IPS DF 6.9 (cell line): ENCODE results near the gene SYNGAP1.

ENCODE experiments used
- DNase-seq: peaks from one replicate; pipeline ENCODE4 v3.0.0-alpha.2; 2013; ENCODE audit warnings: low read depth, low spot score
- H3K27ac ChIP-seq: one replicate; pipeline ENCODE4 v1.5.1; 2013; ENCODE audit warnings: low read length, control low read depth
- H3K27me3 ChIP-seq: 2 replicates; pipeline ENCODE4 v1.6.1; 2013; ENCODE audit warnings: mild to moderate bottlenecking, low read length; ENCODE audit not compliant: control insufficient read depth, insufficient read depth
- H3K36me3 ChIP-seq: 2 replicates; pipeline ENCODE4 v1.6.1; 2013; ENCODE audit warnings: low read length; ENCODE audit not compliant: control insufficient read depth, insufficient read depth
- H3K4me1 ChIP-seq: 2 replicates; pipeline ENCODE4 v1.6.1; 2013; ENCODE audit warnings: low read length; ENCODE audit not compliant: control insufficient read depth, insufficient read depth
- H3K4me3 ChIP-seq: 2 replicates; pipeline ENCODE4 v1.5.1; 2013; ENCODE audit warnings: mild to moderate bottlenecking, low read length
- H3K9me3 ChIP-seq: 2 replicates; pipeline ENCODE4 v1.6.1; 2013; ENCODE audit warnings: low read length, inconsistent platforms; ENCODE audit not compliant: control insufficient read depth, insufficient read depth
- WGBS: extraction: QIAGEN DNeasy Blood & Tissue Kit; methylation state at CpG from one replicate; pipeline ENCODE4 v1.1.7; 2013; ENCODE audit warnings: mixed read lengths, missing lambda C conversion rate; ENCODE audit not compliant: insufficient read length, insufficient coverage; 5-methylcytosine and 5-hydroxymethylcytosine counted together

SYNGAP1 gene

DNA sequence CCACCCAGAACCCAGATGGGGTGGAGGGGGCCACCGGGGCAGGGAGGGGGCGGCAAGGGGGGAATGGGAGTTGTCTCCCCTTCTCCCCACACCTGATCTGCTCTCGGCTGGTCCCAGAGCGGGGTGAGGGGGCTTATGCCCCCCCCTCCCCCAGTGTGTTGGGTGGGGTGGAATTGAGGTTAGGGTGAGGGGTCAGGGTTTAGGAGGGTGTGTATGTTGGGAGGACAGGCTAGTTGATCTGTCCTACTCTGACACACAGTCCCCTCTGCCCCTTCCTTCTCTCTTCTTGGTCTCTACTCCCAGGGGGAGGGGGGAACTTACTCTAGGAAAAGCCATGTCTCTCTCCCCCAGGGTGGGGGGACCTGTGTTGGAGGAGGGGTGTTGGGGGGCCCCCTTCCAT, 32.6 kb downstream of the SYNGAP1 start:
- no peaks in the 10 kb centered on the region for H3K9me3 ChIP-seq
- peaks cover 26% of the 10 kb centered on the region for H3K36me3 ChIP-seq
- WGBS = no CpG with 5 or more reads among the region's 4 CpGs
- no peak for DNase-seq
- H3K27me3 ChIP-seq = no peaks in the 10 kb centered on the region
- no peaks in the 10 kb centered on the region for H3K4me1 ChIP-seq
- no peak overlapping the region for H3K27ac ChIP-seq
- H3K4me3 ChIP-seq = no peak overlapping the region

DNA sequence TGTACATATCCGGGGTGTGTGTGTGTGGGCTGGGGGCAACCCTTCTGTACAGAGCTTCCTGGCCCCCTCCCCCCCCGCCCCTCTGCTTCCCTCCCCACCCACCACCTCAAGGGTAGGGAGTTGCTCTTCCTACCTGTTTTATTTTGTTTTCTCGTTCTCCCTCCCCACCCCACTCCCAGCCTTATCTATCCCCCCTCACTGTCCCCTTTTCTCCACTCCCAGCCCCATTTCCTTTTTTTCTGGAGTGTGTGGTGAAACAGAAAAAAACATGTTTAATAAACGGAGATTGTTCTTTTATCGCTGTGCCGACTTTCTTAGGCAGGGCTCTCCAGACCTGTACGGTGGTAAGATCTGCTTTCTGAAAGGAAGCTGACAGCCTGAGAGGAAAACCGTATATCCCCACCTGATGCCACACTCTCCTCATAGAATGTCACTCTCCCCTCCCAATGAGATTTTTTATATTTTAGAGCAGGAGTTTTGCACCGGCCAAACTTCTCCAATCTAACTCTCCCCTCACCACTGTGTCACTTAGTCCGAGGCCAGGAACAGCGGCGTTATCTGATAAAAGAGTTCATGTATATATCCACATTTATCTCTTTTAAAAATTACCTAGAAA, 33.6 kb downstream of the SYNGAP1 start:
- Histone ChIP-seq H3K4me3 (peak overlapping the region; percentile 85; the same call in 1 of the 2 replicates), H3K27ac (no peak overlapping the region), H3K4me1 (no peaks in the 10 kb centered on the region), H3K36me3 (peaks cover 16% of the 10 kb centered on the region), H3K27me3 (no peaks in the 10 kb centered on the region), H3K9me3 (no peaks in the 10 kb centered on the region)
- no peak for DNase-seq
- no CpG with 5 or more reads among the region's 12 CpGs for WGBS

DNA sequence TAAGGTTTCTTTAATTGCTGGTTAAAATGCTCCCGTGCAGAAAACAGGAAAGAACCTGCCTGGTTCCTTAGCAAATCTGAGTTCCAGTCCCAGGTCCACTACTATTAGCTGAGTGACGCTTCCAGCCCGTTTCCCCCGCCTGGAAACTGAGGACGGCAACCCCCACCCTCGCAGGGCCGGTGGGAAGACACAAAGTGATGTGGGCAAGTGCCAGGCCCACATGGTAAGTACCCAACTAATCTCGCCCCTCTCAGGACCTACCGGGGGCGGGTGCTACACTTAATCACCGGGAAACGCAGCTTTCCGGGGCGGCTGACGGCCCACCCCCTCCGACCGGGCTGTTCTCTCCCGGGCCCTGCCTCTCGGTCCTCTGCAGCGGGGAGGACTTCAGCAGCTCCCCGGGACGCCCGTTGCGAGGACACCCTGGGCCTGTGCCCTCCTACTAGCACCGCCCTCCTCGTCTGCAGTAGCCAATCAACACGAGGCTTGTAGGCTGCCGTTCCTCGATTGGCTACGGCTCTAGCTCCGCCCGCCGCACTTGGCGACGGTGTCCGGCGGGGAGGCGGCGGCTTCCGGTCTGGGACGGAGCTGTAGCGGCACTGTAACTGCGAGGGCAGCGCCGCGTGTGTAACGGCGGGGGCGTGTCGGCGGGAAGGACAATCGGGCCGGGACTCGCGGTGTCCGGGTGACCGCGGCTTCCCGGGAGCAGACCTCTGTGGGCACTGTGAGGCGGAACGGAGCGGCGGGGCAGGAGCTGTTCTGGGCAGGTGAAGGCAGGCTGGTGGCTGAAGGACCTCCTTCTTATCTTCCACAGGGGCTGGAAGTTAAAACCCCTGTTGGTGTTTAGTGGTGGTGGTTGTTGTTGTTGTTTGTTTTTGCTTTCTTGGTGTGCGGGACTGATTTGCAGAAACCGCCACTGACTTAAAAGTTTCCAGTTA, 34.4 kb downstream of the SYNGAP1 start, which contains the start of gene ZBTB9:
Gene ZBTB9, plus strand, starts transcription at position 568 of the 938 bp plus-strand sequence. CDS start 525 bp downstream, outside the sequence.
- WGBS = no CpG with 5 or more reads among the region's 65 CpGs
- H3K36me3 ChIP-seq = peaks cover 12% of the 10 kb centered on the region
- H3K27me3 ChIP-seq = no peaks in the 10 kb centered on the region

DNA sequence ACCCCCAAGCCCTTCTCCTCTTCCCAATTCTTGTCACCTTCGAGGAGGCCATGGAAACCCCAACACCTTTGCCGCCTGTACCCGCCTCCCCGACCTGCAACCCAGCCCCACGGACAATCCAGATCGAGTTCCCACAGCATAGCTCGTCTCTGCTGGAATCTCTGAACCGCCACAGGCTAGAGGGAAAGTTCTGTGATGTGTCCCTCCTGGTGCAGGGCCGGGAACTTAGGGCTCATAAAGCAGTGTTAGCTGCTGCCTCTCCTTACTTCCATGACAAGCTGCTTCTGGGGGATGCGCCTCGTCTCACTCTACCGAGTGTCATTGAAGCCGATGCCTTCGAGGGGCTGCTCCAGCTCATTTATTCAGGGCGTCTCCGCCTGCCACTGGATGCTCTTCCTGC, 35.2 kb downstream of the SYNGAP1 start:
- Histone ChIP-seq H3K36me3 (peaks cover 8% of the 10 kb centered on the region), H3K4me3 (peak overlapping the region; percentile 85), H3K4me1 (no peaks in the 10 kb centered on the region), H3K27me3 (no peaks in the 10 kb centered on the region), H3K27ac (no peak overlapping the region), H3K9me3 (no peaks in the 10 kb centered on the region)
- no CpG with 5 or more reads among the region's 16 CpGs for WGBS
- DNase-seq = no peak

More for the DNA sequence above, 34.4 kb downstream of the SYNGAP1 start, which contains the start of gene ZBTB9:
- peak; percentile 83 for DNase-seq
- Histone ChIP-seq H3K4me1 (no peaks in the 10 kb centered on the region), H3K27ac (no peak within 1 kb of the TSS), H3K9me3 (no peaks in the 10 kb centered on the region), H3K4me3 (peak within 1 kb of the TSS; percentile 85)

DNA sequence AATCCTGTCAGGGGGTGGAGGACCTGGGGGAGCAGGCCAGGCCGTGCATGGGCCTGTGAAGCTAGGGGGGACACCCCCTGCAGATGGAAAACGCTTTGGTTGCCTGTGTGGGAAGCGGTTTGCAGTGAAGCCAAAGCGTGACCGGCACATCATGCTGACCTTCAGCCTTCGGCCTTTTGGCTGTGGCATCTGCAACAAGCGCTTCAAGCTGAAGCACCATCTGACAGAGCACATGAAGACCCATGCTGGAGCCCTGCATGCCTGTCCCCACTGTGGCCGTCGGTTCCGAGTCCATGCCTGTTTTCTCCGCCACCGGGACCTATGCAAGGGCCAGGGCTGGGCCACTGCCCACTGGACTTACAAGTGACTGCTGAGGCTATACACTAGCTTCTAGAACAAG, 36.3 kb downstream of the SYNGAP1 start:
- H3K9me3 ChIP-seq = no peaks in the 10 kb centered on the region
- WGBS = no CpG with 5 or more reads among the region's 12 CpGs
- no peak for DNase-seq
- H3K36me3 ChIP-seq = peaks cover 8% of the 10 kb centered on the region
- H3K4me3 ChIP-seq = no peak overlapping the region
- no peak overlapping the region for H3K27ac ChIP-seq
- no peaks in the 10 kb centered on the region for H3K27me3 ChIP-seq
- no peaks in the 10 kb centered on the region for H3K4me1 ChIP-seq

DNA sequence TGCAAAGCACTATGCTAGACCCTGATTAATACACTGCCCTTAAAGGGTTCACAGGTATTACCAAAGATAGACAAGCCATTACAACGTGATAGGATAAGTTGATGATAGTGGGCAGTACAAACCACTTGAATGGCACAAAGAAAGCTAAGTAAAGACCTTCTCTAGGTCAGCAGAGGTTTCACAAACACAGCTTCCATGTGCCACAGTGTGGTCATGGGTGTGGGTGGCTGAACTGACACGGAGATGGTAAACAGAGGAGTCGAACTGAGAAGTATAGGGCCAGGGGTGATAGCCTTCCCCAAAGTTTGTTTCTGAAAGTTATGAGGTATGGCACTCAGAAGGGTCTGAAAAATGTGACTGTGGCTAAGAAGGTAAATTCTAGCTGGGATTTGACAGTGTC, 38.8 kb downstream of the SYNGAP1 start:
- no peak for DNase-seq

DNA sequence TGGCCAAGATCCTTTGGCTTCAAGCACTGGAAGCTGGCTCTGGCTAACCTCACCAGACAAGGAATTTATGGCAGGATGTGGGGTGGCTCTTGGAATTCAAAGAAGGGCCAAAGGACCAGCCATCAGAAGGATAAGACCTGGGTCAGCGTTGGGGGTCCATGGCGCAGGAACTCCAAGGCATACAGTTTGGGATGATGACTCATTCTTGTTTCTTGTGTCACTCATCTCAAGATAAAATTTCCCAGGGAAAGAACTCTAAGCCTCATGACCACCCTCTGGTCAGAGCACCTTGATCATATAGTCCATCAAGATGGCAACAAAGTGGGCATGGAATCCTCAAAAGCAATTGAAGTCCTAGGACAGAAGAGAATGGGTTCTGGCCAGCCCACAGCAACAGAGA, 39.4 kb downstream of the SYNGAP1 start:
- peaks cover 3% of the 10 kb centered on the region for H3K36me3 ChIP-seq
- no peaks in the 10 kb centered on the region for H3K27me3 ChIP-seq
- H3K27ac ChIP-seq = no peak overlapping the region
- no peak for DNase-seq
- no peak overlapping the region for H3K4me3 ChIP-seq
- no CpG with 5 or more reads among the region's 2 CpGs for WGBS
- H3K4me1 ChIP-seq = no peaks in the 10 kb centered on the region
- H3K9me3 ChIP-seq = no peaks in the 10 kb centered on the region

More for the DNA sequence above, 38.8 kb downstream of the SYNGAP1 start:
- H3K27ac ChIP-seq = no peak overlapping the region
- WGBS = no CpG with 5 or more reads among the region's 3 CpGs
- no peaks in the 10 kb centered on the region for H3K27me3 ChIP-seq
- H3K4me1 ChIP-seq = no peaks in the 10 kb centered on the region
- peaks cover 3% of the 10 kb centered on the region for H3K36me3 ChIP-seq
- H3K9me3 ChIP-seq = no peaks in the 10 kb centered on the region
- no peak overlapping the region for H3K4me3 ChIP-seq

DNA sequence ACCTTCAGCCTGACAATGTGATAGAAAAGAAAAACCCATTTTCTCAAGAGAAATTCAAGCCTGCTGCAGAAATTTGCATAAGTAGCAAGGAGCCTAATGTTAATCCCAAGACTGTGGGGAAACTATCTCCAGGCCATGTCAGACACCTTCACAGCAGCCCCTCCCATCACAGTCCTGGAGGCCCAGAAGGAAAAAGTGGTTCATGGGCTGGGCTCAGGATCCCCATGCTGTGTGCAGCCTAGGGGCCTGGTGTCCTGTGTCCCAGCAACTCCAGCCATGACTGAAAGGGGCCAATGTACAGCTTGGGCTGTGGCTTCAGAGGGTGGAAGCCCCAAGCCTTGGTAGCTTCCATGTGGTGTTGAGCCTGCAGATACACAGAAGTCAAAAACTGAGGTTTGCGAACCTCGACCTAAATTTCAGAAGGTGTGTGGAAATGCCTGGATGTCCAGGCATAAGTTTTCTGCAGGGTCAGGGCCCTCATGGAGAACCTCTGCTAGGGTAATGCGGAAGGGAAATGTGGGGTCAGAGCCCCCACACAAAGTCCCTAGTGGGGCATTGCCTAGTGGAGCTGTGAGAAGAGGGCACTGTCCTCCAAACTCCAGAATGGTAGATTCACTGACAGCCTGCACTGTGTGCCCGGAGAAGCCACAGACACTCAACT, 46.3 kb downstream of the SYNGAP1 start:
- H3K36me3 ChIP-seq = no peaks in the 10 kb centered on the region
- H3K4me1 ChIP-seq = no peaks in the 10 kb centered on the region
- WGBS = no CpG with 5 or more reads among the region's 4 CpGs
- H3K4me3 ChIP-seq = no peak overlapping the region
- no peak overlapping the region for H3K27ac ChIP-seq
- no peak for DNase-seq
- H3K9me3 ChIP-seq = no peaks in the 10 kb centered on the region
- H3K27me3 ChIP-seq = no peaks in the 10 kb centered on the region

DNA sequence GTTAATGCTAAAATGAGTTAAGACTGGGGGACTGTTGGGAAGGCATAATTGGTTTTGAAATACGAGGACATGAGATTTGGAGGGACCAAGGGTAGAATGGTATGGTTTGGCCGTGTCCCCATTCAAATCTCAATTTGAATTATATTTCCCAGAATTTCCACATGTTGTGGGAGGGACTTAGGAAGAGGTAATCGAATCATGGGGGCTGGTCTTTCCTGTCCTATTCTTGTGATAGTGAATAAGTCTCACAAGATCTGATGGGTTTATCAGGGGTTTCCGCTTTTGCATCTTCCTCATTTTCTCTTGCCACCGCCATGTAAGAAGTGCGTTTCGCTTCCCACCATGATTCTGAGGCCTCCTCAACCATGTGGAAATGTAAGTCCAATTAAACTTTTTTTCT, 47.2 kb downstream of the SYNGAP1 start:
- H3K9me3 ChIP-seq = no peaks in the 10 kb centered on the region
- no peaks in the 10 kb centered on the region for H3K4me1 ChIP-seq
- H3K36me3 ChIP-seq = no peaks in the 10 kb centered on the region
- no peak overlapping the region for H3K4me3 ChIP-seq
- no peak for DNase-seq
- WGBS = no CpG with 5 or more reads among the region's 7 CpGs
- H3K27ac ChIP-seq = no peak overlapping the region
- H3K27me3 ChIP-seq = no peaks in the 10 kb centered on the region

DNA sequence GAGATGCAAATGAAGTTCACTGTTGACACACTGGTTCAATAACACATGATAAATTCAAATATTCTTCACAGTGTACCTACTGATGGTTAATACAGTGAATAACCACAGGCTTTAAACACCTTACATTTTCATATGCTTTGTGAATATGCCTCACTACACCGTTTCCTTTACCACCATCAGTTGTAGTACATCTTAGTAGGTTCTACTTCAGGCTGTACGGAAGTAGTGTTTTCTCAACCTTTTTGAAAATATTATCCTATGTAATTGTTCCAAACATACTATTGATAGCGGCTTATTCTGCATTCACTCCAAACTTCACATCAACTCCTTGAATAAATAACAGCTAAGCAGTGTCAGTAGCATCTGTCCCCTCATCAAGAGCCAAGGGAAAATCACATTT, 49.8 kb downstream of the SYNGAP1 start:
- no peak overlapping the region for H3K4me3 ChIP-seq
- no CpG with 5 or more reads among the region's 3 CpGs for WGBS
- H3K27ac ChIP-seq = no peak overlapping the region
- no peaks in the 10 kb centered on the region for H3K4me1 ChIP-seq
- H3K36me3 ChIP-seq = no peaks in the 10 kb centered on the region
- DNase-seq = no peak
- no peaks in the 10 kb centered on the region for H3K27me3 ChIP-seq
- no peaks in the 10 kb centered on the region for H3K9me3 ChIP-seq
